ENCODE results near the gene MITF.

GRCh38 chr3:69951616-69952015 is 212.4 kb downstream of the MITF start:
- TF ChIP-seq TAF1 (conservative IDR thresholded peaks at IDR 0.05) (no peak), MAX (IDR thresholded peaks at IDR 0.05) (no peak), CTCF (IDR thresholded peaks at IDR 0.05; ENCODE audit: low read depth, low read length, missing input control) (no peak), JUND (IDR thresholded peaks at IDR 0.05) (no peak), RAD21 (IDR thresholded peaks at IDR 0.05) (no peak), GABPA (IDR thresholded peaks at IDR 0.05 in 1 of 2, conservative IDR thresholded peaks at IDR 0.05 in 1 of 2) (no peak)
